ENCODE measurements around the gene MBNL3. TPM values are rescaled to one million over a fixed set of nuclear protein-coding genes. Genes with fewer than 3 reads are reported as not detected.

MBNL3 gene, protein sequence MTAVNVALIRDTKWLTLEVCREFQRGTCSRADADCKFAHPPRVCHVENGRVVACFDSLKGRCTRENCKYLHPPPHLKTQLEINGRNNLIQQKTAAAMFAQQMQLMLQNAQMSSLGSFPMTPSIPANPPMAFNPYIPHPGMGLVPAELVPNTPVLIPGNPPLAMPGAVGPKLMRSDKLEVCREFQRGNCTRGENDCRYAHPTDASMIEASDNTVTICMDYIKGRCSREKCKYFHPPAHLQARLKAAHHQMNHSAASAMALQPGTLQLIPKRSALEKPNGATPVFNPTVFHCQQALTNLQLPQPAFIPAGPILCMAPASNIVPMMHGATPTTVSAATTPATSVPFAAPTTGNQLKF
- 25.9 and 30.4 TPM in 2 replicates for total RNA-seq

DNA sequence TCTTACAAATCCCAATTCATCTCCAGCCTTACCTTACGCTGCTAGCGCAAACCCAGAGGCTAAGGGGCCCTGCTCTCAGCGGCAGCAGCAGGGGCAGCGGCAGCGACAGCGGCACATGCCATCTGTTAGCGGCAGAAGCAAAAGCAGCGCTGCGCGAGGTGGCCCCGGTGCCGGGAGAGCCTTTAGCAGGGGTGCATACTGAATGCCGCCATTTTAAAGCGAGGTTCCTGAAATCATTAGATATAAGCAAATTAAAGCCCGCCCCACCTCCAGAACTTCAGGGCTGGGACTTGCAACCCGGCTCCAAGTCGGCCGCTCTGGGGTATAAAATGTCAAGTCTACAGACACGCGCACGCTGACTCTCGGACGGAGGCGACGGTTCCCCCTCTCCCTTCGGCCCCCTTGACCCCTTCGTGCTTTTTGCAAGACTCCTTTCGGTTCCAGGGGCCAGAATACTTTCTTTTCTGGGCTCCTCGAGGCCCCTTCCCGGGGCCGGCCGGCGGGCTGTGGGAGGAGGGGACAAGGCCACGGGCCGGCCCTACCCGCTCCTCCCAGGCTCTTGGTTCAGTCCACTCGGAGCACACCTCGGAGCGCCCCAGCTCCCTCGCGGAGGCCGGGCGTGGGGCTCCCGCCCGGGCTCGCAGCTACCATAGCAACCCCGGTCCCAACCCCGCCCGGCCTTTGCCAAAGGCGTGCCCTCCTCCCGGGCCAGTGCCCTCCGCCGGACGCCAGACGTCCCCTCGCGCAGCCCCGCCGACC, at the start of gene MBNL3:
Gene MBNL3 (minus strand): TSS at position 220 of the 759 bp plus-strand sequence. CDS start 49,427 bp downstream, outside the sequence.
- intact Hi-C loops (cut with micrococcal nuclease), result loop anchor here (1.0 to 10.0 kb wide), 4 partner anchors 8 to 1696 kb away; partner anchors contain the start of gene RAP2C

DNA sequence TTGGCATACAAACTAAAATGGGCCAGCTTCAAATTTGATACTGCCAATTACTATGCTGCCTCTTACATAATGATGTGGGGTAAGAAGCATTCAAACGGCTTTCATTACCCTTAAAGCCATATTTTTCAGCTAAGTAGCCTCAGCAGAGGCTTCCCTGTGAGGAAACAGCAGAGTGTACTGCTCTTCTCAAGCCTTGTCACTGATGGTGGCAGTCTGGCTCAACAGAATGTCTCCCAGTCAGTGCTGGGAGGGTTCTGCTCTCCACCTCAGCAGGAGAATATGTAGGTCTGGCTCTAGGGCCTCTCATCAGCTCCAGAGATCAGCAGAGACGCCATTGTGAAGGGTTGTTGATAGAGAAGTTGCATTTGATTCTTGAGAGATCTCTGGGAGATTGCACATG, 44.6 kb upstream of the MBNL3 start:
- intact Hi-C loops (cut with micrococcal nuclease), result no loop called here

DNA sequence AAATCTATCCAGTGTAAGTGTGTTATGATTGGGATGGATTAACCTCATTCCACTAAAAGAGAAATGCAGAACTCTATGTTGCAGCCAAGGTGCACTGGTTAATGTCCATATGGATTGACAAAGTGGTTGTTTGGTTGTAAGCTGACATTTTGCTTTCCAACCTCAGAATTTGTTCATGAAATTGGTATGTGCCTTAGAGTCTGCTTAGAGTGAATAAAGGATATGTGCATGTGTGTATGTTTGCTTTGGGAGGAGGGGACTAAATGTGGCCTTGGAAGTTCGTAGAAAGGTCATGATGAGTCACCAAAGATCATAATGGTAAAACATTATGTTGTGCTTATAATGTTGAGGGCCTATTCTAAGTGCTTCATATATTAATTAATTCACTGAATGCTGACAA, 44.1 kb upstream of the MBNL3 start:
- intact Hi-C loops (cut with micrococcal nuclease), result no loop called here

DNA sequence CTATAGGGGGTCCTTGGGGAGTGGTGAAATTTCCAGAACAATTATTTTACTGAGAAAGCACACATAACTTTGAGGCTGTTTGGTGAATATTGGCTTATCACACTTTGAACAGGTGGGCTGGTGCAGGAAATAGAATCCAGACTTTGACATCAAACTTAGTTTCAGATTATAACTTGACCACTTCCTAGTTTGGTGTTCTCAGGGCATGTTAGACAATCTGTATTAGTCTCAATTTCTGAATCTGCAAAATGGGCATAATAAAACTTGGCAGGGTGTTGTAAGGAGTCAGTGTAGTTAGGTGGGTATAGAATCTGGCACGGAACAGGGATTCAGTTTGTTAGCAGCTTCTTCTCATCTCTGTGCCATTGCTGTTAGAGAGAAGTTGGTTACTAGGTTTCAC, 43.3 kb upstream of the MBNL3 start:
- intact Hi-C loops (cut with micrococcal nuclease), result no loop called here

DNA sequence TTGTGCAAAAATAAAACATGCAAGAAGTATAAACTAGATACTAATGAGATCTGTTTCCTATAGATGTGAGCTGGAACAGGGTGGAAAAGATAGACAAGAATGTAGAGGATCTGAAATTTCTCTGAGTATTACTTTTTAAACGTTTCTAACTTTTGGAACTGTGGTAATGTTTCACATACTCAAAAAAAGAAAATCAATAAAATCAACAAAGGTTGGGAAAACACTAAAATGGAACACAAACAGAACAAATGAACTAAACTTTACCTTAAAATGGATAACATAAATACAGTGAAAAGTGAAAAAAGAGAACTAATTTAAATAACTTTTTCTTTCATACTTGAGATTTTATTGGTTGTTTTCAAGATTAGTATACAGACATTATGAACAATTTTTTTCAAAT, 32.0 kb upstream of the MBNL3 start:
- intact Hi-C loops (cut with micrococcal nuclease), result no loop called here

DNA sequence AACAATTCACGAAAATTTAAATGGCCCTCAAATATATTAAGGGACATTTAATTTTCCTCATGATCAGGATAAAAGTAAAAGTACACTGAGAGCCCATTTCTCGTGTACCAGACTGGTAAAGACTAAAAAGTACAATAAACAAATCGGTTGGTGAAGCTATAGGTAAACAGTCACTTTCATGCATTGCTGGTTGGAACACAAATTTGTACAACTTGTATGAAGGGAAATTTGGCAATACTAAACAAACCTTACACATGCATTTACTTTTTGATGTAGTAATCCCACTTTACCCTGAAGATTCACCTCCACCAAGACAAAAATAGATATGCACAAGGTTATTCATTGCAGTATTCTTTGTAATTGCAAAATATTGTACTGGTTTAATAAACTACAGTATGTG, 31.4 kb upstream of the MBNL3 start:
- intact Hi-C loops (cut with micrococcal nuclease), result no loop called here

DNA sequence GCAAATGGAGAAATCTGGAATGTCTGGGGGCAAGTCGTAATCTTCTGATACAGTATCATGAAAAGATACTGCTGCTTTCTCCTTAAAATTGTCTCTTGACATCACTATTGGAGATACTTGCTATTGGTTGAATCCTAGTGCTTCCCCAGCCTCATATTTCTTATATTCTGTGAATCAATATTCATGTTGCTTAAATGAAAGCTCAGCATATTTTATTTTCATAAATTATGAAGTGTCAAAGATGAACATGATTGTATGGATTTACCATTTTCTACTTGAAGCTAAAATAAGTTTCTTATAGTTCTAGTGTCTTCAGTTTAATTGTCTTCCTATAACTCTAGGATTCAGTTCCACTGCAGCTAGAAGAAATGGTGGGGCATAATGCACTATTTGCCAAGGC, 29.6 kb upstream of the MBNL3 start:
- intact Hi-C loops (cut with micrococcal nuclease), result no loop called here

DNA sequence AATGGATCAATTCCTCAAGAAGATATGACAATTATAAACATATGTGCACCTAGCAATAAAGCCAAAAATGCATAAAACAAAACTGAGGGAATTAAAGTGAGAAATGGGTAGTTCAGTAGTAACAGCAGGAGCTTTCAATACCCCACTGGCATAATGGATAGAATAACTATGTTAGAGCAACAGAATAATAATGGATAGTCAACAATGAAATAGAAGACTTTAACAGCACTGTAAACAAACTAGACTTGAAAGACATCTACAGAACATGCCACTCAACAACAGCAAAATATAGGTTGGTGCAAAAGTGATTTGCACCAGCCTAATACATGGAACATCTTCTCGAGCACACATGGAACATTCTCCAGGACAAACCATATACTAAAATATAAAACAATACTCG, 20.0 kb upstream of the MBNL3 start:
- intact Hi-C loops (cut with micrococcal nuclease), result no loop called here

DNA sequence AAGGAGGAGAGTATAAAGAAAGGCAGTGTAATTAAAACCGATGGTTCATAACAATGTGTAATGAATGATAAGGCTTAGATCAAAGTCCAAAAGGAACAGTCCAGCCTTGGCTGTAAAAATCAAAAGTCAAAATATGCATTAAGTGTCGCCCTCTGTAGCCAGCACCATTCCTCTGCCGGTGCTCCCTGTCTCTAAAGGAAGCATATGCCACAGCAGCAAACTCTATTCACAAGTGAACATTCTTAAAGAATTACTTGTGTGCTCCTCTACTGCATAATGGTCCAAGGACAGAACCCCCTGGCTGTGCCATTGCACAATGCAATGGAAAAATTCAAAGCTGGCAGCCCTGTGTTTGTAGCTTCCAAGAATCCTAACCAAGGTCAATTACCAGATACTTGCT, 16.3 kb upstream of the MBNL3 start:
- intact Hi-C loops (cut with micrococcal nuclease), result no loop called here

DNA sequence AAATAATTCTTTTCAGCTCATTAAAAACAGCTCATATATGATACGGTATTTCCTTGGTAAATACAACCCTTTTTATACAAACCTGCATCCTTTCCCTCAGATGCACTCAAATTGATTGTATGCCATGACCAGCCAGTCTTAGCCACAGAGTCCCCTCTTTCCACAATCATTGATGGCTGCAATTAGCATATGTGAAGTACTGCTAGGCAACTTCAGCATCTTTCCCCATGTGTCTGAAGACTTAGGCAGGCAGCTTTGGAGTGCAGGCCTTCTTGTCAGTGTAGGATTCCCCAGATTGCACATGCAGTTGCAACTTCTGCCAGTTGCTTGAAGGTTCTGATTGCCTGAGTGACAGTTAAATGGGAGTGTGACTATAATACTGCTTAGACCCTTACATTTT, 15.6 kb upstream of the MBNL3 start:
- intact Hi-C loops (cut with micrococcal nuclease), result no loop called here

DNA sequence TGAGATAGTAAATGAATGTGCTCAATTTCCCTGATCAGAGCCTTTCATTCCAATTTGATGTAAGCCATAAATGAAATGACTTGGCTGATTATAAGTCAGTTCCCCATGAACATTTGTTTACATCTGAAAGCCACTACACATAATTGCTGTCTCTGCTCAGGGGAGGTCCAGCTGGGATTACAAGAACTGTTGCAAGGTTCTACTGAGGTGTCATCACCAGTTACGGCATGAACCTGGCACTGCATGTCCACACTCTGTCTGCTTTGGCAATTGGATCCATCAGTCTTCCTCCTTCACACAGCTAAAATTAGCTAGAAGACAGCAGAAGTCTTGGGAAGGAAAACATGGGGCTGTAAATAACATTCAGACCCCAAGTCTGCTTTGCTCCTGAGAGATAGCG, 12.8 kb upstream of the MBNL3 start:
- intact Hi-C loops (cut with micrococcal nuclease), result no loop called here

DNA sequence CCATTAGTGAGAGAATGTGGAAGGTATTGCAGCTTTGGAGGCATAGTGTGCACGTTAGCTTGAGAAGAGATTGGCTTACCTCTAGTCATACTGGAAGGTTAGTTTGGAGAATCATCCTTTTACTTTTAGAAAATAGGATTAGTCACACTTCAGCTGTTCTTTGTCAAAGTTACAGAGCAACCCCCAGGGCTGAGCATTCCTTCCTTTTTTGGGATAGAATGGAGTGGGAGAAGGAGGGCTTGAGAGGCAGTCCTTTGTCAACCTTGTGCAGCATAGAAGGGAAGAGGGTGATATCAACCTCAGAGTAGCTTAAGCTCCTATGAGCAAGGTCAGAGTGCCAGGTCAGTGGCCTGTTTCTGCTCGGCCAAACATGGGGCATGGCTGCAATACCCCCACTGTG, 8.6 kb upstream of the MBNL3 start:
- intact Hi-C loops (cut with micrococcal nuclease), result loop anchor here (10.0 kb wide), 1 partner anchor 97 kb away; no protein-coding TSS in a partner anchor

DNA sequence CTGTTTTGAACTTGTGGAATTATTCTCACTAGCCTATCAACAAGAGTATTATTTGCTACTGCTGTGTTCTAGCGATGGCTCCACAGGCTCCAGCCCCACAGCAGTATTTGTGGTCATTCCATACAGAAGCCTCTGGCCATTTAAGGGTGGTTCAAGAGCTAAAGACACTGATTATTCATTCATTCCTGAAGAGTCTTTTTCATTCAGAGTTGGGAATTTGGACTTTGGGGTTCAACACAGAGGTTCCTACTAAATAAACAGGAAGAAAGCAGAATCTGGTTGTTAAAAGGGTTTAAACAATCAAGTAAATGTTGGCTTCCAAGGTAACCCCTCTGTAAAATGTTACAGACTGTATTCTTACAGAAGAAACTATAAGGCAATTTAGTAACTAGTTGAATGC, 4.3 kb upstream of the MBNL3 start:
- intact Hi-C loops (cut with micrococcal nuclease), result loop anchor here (10.0 kb wide), 1 partner anchor 102 kb away; no protein-coding TSS in a partner anchor

DNA sequence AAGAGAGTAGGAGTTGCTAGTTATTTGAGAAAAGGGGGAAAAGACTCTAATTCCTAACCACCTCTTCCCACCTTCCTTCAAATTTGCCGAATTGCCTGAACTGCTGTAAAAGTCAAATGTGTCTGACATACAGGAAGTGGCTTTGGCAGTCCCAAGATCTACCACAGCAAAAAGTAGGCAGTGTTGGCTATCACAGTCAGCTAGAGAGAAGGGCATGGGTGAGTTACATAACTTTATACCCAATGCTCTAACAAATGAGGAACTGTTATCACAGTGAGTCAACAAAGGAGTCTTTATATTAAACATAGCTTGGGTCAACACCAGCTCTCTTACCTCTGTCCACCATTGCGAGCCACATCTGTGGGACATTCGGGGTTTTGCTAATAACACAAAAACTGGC, 2.4 kb upstream of the MBNL3 start:
- intact Hi-C loops (cut with micrococcal nuclease), result loop anchor here (2.0 to 10.0 kb wide), 2 partner anchors 104 to 662 kb away; no protein-coding TSS in a partner anchor

DNA sequence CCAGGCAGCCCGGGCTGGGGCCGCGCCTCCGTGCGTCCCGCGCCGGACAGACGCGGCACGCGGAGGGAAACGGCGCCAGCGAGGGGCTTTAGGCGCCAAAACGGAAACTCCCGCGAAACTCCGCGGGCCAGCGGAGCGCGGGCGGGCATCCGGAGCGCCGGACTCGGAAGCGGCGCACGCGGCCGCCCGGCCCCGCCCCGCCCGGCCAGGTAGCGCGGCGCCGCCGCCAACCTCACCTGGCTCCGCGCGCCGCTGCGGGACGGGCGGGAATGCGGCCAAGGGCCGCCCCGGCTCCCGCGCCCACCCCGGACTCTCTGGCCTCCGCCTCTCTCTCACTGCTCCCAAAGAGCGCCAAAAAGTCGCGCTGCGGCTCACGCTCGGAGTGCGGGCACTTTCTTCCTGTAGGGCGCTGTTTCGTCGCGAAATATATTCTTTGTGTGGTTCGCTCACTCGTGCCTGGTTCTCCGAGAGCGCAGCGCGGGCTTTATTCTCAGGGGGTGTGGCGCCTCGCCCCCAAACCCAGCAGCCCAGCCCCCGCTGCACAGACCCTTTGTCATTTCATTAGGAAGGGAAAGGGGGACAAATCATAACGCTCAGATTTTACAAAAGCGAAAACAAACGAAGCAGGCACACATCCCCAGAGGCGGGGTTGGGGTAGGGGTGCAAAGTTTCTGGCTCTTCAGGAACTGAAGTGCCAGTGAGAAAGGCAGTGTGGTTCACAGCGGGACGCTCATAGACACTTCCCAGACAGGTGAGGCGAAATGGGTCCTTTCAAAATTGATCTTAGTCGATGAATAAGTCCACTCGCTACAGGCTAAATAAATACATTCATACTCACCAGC, 961 bp upstream of the MBNL3 start:
- intact Hi-C loops (cut with micrococcal nuclease), result loop anchor here (1.0 to 10.0 kb wide), 6 partner anchors 8 to 1695 kb away; partner anchors contain the start of gene RAP2C

DNA sequence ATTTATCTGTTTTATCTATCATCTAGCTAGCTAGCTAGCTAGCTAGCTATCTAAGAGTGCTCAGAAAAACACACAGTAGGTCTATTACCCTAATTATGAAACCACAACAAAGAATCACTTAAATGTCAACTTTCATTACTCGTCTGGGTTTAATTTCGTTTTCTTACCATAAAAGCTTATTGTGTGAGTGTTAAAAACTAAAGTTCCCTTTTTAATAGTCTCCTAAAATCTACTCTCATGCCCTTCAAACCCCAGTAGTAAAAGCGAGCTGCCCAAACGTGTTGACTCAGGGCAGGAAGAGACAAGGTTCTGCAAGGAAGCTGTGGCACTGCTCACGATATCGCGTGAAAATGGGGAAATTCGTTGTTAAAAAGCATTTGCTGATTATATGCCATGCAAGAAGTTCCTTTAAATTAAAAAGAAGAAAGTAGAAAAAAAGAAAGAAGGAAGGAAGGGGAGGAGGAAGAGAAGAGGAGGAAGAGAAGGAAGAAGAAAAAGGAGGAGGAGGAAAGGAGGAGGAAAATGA, 595 bp downstream of the MBNL3 start:
- intact Hi-C loops (cut with micrococcal nuclease), result loop anchor here (10.0 kb wide), 1 partner anchor 1697 kb away; no protein-coding TSS in a partner anchor

DNA sequence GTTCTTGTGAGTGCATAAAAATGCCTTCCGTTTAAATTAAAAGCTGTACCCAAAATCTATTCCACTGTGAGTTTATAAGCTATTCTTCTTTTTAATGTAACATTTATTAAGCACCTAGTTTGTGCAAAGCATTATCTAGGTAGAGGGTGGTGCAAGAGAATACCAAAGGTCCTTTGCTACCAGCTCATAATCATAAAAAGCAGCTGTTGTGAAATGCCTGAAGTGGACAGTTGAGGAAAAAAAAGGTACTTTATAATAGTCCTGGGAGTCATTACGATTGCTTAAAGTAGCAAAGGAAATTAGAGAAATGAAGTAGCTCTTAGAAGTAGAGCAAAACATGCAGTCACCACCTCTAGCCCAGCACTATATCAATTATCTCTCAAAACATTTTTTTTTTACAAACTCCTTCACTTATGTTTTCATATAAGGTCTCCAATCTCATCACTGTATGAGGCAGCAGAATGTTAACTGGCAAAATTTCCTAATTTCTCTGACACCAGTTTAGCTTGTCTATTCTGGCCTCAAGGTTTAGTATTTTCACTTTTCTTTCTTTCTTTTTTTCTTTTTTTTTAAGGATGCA, 2.1 kb downstream of the MBNL3 start:
- intact Hi-C loops (cut with micrococcal nuclease), result loop anchor here (10.0 kb wide), 1 partner anchor 1698 kb away; no protein-coding TSS in a partner anchor

DNA sequence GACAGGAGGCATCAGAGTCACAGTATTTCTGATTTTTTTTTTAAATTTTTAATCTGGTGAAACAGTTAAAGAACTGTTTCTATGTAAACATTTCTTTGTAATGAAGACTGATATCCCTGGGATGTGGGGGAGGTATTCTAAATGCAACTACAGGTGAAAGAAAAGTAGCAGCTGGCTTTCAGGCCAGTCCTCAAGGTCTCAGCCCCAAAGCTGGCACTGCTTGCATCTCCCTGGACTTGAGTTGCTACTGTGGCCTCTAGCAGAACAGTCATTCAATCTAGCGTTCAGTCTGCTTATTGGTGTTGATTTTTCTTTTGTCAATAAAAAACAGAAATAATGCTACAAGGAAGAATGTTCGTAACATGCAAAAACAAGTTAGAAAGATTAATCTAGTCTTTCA, 4.9 kb downstream of the MBNL3 start:
- intact Hi-C loops (cut with micrococcal nuclease), result loop anchor here (10.0 kb wide), 1 partner anchor 1701 kb away; no protein-coding TSS in a partner anchor

DNA sequence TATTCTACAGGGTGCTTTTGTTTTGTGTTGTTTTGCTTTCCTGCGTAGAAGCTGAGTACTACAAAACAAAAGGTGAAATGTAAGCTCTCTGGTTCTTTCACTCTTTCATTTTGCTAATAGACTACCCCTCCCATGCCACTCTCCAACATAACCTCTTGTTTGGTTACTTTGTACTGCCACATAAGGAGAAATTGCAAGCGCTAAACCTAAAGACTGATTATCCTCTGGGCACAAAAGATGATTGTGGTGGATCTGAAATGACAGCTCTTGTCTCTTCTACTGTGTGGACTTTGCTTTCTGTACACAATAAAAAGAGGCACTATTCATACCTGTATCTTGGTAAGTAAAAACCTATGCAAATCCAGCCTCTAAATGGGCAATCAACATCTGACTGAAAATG, 5.3 kb downstream of the MBNL3 start:
- intact Hi-C loops (cut with micrococcal nuclease), result loop anchor here (10.0 kb wide), 1 partner anchor 1701 kb away; no protein-coding TSS in a partner anchor

DNA sequence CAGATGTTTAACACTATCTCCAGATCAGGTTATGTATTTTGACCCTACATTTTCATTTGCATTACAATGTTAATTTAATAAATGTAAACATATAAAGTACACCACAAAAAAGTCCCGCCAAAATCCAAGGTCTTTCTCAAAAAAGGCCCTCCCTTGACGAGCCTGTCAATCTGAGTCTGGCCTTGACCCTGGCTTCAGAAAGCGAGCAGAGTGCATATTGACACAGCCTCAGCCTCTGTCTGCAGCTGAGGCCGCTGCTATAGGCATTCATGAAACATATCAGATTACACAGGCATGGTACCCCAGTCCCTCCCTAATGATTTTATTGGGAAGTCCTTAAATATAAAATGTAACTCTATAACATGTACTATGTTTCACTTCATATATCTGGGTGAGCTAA, 6.2 kb downstream of the MBNL3 start:
- intact Hi-C loops (cut with micrococcal nuclease), result loop anchor here (10.0 kb wide), 1 partner anchor 1702 kb away; no protein-coding TSS in a partner anchor
